Inferior parietal cortex (tissue), 1 donor: ENCODE data around the gene DHRS3.

Experiments used
- DNase-seq: peaks from one replicate; pipeline ENCODE4 v3.0.0-alpha.2; 2016; ENCODE audit errors: extremely low spot score

Gene DHRS3

DNA sequence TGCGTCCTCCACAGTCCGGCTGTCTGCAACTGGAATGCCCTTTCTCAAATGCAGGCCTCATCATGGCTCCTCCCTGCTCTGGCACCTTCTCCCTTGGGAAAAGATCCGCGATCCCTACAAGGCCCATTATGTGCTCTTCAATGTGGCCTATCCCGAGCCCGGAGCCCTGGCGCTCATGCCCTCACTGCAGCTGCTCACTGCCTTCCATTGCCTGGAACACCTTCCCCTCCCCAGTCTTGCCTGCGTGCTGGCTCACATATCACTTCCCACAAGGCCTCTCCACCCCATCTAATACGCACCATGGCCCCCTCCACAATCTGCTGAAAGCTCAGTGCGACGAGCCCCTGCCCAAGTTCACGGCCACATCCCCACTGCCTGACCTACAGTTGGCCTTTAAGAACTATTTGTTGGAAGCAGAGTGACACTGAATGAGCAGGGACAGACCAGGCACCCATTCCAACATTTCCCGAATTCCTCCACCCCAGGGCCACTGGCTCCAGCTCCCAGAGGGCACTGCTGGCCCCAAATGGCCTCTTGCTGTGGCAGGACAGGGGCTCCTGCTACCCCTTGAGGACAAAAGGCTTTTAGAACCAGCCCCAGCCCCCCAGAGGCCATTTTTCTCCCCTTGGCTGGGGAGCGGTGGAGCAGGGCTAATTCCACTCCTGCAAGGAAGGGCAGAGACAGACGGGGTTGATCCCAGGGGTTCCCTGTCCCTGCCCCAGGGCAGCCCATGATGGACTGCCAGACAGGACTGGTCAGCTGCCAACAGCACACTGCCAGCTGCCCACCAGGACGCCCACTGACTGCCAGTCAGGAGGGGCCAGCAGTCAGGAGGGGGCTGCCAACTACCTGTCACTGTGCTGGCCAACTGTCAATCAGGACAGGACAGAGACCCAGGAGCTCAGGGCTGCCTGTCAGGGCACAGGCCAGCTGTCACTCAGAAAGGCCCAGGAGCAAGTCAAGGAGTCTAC lies 64.8 kb downstream of the DHRS3 start:
- DNase-seq = no peak

GRCh38 chr1:12552111-12552888 lies 65.7 kb downstream of the DHRS3 start:
- no peak for DNase-seq

GRCh38 chr1:12551584-12551983 lies 66.4 kb downstream of the DHRS3 start:
- DNase-seq = no peak

DNA sequence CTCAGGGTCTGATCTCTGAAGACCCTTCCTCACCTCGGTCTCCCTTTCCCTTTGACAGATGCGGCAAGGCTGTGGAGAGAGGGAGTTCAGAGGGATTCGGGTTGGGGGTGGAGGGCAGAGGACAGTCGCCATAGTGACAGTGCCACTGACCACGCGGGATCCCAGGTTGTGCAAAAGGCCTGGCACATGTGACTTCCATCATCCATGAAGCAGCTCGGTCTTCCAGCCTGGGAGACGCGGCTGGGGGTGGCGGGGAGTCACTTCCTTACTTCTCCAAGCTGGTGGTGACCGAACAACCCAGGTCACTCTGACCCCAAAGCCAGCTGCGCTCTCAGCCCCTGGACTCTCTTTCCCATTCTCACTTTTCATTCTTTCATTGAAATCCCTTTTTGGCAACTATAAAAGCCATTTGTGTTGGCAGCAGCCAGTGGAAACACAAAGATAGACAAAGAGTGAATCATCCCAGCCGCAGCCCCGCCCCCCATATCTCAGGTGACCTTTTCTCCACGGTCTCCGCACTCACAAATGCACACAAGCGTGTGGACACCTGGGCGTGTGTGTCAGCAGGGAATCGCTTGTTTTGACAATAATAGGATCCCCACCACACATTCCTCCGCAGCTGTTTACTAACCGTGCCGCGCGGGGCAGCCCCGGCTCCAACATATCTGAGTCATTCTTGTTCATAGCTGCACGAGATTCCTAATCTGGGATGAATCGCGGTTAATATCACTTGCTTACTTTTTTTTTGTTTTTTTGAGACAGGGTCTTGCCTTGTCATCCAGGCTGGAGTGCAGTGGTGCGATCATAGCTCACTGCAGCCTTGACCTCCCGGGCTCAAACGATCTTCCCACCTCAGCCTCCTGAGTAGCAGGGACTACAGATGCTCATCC lies 68.3 kb downstream of the DHRS3 start:
- DNase-seq = no peak

DNA sequence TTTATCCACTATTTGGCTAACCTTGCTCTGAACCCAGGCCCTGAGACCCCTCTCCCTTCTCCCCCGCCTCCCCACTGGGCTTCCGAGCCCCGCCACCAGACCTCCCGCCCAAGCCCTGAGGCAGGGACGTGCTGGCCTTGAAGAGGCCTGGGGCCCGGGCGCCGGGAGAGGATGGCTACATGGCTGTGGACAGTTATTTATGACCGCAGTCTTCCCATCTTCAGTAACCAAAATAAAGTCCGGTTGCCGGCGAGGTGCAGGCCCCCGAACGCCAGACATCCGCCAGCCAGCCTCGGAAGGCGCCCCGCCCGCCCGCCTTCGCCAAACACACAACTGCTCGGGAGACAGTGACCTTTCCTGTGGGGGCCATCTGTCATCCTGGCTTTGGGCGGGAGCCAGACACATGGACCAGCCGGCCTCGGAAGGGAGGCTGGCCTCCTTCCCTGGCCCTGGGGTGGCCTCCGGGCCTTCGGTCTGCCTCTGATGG lies 69.0 kb downstream of the DHRS3 start:
- DNase-seq = no peak

DNA sequence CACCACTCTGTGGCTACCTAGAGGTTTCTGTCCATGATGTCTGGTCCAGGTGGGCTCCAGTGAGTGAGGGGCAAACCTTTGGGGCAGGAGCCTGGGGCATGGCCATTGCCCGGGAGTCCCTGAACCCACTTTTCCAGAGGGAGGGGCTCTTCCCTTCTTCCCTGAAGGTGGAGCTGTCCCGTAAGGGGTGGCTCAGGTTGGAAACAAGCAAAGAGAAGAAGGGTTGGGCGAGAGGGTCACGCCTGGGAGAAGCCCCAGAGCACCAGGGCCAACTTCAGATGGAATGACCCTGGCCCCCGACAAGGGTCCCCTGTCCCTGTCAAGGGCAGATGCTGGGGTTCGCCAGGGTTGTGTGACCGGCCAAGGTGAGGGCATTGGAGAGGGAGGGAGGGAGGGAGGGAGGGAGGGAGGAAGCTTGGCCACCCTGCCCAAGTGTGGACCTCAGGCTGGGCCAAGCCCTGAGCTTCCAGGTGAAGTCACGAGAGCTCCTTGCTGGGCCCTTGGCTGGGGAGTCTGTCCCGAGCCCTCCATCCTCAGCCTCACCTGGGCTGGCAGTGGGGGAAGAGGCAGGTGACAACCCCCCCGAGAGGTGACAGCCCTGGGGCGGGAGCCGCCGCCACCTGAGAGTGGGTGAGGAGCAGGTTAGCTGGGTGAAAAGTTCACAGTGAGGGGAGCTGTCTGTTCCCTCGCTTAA lies 69.6 kb downstream of the DHRS3 start:
- no peak for DNase-seq

GRCh38 chr1:12547586-12548225 lies 70.3 kb downstream of the DHRS3 start:
- no peak for DNase-seq

- no peak for DNase-seq
Observed at GRCh38 chr1:12546771-12547585, 71.0 kb downstream of the DHRS3 start.

- no peak for DNase-seq
Observed at GRCh38 chr1:12544992-12545391, 73.0 kb downstream of the DHRS3 start.

GRCh38 chr1:12544357-12544756 lies 73.7 kb downstream of the DHRS3 start:
- no peak for DNase-seq

DNA sequence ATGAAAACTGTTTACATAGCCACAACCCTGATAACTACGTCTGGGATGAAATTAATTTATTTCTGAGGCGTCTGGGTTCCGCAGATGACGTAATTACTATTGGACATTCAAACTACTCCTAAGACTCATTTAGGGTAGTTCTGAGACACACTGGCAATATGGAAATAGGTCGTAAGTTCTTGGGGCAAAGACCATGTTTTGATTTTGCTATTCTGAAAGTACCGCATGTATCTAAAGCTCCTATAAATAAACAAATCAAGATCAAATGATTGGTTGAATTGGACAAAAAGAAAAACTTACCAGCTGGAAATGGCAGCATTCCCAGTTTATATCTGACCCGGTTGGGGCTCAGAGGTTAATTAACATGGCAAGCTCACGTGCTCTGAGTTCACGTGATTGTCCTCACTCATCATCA lies 74.3 kb downstream of the DHRS3 start:
- DNase-seq = no peak

GRCh38 chr1:12542616-12543592 lies 75.1 kb downstream of the DHRS3 start:
- DNase-seq = no peak

- DNase-seq = no peak
Observed at GRCh38 chr1:12542138-12542465, 75.9 kb downstream of the DHRS3 start.

DNA sequence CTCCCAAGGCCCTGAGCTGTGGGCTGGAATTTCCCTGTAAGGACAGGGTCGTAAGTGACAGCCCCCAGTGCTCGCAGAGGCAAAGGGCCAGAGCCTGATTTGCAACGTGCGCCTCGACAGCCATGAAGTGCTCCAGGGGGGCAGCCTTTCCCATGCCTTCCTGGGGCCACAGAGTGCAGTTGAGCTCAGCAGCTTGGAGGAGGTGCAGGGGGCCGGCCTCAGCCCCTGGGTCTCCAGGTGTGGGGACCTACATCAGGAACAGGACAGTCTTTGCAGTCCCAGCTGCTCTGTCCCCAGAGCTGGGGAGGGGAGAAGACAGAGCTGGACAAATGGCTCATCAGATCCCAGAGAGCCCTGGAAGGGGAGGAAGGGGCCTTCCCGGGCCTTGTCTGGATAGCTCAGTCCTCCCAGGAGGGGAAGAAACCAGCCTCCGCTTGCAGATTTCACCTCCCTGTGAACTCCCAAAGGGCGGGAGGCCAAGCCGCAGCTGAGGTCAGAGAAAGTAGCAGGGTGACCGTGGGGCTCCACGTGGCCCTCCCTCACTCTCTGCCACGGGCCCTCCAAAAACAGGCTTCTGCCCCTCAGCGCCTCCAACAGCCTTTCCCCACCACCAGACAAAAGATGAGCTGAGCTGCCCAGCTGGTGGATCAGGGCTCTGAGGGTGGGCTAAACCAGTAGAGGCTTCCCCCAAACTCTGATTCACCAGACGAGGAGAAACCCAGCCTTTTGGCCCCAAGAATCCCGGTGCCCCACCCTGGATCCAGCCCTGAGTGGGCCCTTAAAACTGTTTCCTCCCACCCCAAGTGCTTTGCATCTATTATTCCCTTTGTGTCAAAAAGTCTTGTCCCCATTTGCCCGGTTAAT lies 76.5 kb downstream of the DHRS3 start:
- no peak for DNase-seq

DNA sequence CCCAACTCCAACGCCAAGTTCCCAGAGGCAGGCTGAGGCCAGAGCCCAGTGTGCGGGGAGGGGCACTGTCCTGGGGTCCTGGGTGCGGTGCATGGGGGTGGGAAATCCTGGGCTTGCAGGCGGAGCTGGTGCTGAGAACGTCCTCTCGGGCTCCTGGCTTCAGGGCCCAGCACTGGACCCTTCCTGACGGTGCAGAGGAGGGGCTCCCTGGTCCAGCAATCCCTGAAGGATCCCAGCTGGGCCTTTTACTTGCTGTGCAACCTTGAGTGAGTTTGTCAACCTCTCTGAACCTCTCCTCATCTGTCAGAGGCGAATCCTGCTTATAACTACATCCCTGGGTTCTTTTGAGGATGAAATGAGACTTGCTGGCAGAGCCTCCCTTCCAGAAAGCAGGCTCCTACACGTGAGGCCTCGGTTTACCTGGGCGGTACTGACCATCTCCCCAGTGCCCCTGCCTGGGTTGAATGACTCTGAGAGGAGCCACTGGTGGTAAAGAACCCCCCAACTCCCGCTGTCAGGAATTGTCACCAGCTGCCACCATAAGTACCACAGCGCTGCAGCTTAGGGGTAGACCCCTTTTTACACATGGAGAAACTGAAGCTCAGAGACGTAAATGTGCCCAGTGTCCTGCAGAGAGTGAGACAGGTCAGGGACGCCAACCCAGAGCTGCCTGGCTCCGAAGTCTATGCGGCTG lies 77.3 kb downstream of the DHRS3 start:
- no peak for DNase-seq

GRCh38 chr1:12539705-12540579 lies 78.1 kb downstream of the DHRS3 start:
- no peak for DNase-seq
